C4-2B (cell line): ENCODE data around the gene PADI1.

Experiments used
- H3K27ac ChIP-seq: fragments of 450-650 bp; 2 replicates; pipeline ENCODE4 v1.5.1; 2017
- CTCF ChIP-seq: fragments of 450-650 bp; conservative IDR thresholded peaks from 2 replicates; pipeline ENCODE4 v1.5.1; 2017; ENCODE audit warnings: mild to moderate bottlenecking
- ZFX ChIP-seq: fragments of 450-650 bp; IDR thresholded peaks from 2 replicates; pipeline ENCODE4 v1.6.1; 2017

The PADI1 gene

GRCh38 chr1:17273096-17273495, 68.2 kb downstream of the PADI1 start:
- no peak overlapping the region for H3K27ac ChIP-seq
- TF ChIP-seq CTCF (no peak), ZFX (no peak)

- no peak overlapping the region for H3K27ac ChIP-seq
- TF ChIP-seq ZFX, result no peak
- TF ChIP-seq CTCF, result peak; percentile 74
Observed at GRCh38 chr1:17274186-17275170, 69.5 kb downstream of the PADI1 start.

GRCh38 chr1:17276568-17276967, 71.6 kb downstream of the PADI1 start:
- no peak overlapping the region; the same call in 1 of the 2 replicates for H3K27ac ChIP-seq
- TF ChIP-seq CTCF (no peak), ZFX (no peak)

GRCh38 chr1:17277511-17278159, 72.7 kb downstream of the PADI1 start:
- TF ChIP-seq ZFX (no peak), CTCF (no peak)
- H3K27ac ChIP-seq, result no peak overlapping the region

- TF ChIP-seq CTCF (no peak), ZFX (no peak)
- H3K27ac ChIP-seq, result no peak overlapping the region
Observed at GRCh38 chr1:17278996-17279830, 74.3 kb downstream of the PADI1 start.

- no peak for TF ChIP-seq CTCF
- TF ChIP-seq ZFX, result no peak
- H3K27ac ChIP-seq, result no peak overlapping the region
Observed at GRCh38 chr1:17280436-17280835, 75.5 kb downstream of the PADI1 start.
